Measurements from ENCODE around the gene ATAD2B.
A peak's percentile ranks its signal among the peaks of the same experiment; 100 is the strongest.

ATAD2B gene

GRCh38 chr2:23828986-23829385 is 97.9 kb downstream of the ATAD2B start:
- H2AK5ac ChIP-seq (ENCODE audit: low read length): no peak overlapping the region
- H3K9ac ChIP-seq (ENCODE audit: low read length): no peak overlapping the region
- no peak overlapping the region for H2BK5ac ChIP-seq (ENCODE audit: low read depth, low read length, poor library complexity)
- no peaks in the 10 kb centered on the region for H3K4me1 ChIP-seq (ENCODE audit: control insufficient read depth in 1 of 2, insufficient read depth in 2 of 2, low read length in 2 of 2)
- no peaks in the 10 kb centered on the region for H3K79me1 ChIP-seq (ENCODE audit: low read length)
- H3K18ac ChIP-seq (ENCODE audit: low read length): no peak overlapping the region
- peak in 1 of 2 donors; percentile 55 for DNase-seq
- H3K4me3 ChIP-seq (ENCODE audit: low read depth, low read length): no peak overlapping the region
- H2BK120ac ChIP-seq (ENCODE audit: insufficient read depth, low read length, poor library complexity): no peak overlapping the region
- H3K23ac ChIP-seq (ENCODE audit: low read length): no peak overlapping the region
- peaks cover 2% of the 10 kb centered on the region for H3K9me3 ChIP-seq (ENCODE audit: insufficient read depth, low read depth, low read length)
- no peak overlapping the region for H4K8ac ChIP-seq (ENCODE audit: low read depth, low read length)
- H3K27me3 ChIP-seq (ENCODE audit: insufficient read depth, low read length): no peaks in the 10 kb centered on the region
- no peak overlapping the region for H2BK12ac ChIP-seq (ENCODE audit: low read length)
- no peak overlapping the region for H2AFZ ChIP-seq (ENCODE audit: insufficient read depth, low read length, poor library complexity)
- H3K4ac ChIP-seq (ENCODE audit: low read depth, low read length): no peak overlapping the region
- H3K79me2 ChIP-seq (ENCODE audit: control insufficient read depth, insufficient read depth, low read length, poor library complexity): no peaks in the 10 kb centered on the region
- no peak overlapping the region for H4K12ac ChIP-seq (ENCODE audit: low read depth, low read length)
- no peak overlapping the region for H3K27ac ChIP-seq (ENCODE audit: low read depth, low read length)
- no peak overlapping the region for H3K4me2 ChIP-seq (ENCODE audit: low read length)
- no peak overlapping the region for H4K91ac ChIP-seq (ENCODE audit: low read depth, low read length)
- no peak overlapping the region for H3K14ac ChIP-seq (ENCODE audit: low read length)
- WGBS (ENCODE audit: extremely low coverage, insufficient coverage, insufficient read length): no CpG with 5 or more reads among the region's 1 CpG
- peaks cover 1 to 2% of the 10 kb centered on the region in 2 experiments for H3K36me3 ChIP-seq (ENCODE audit: control insufficient read depth in 1 of 2, insufficient read depth in 2 of 2, low read length in 2 of 2)

GRCh38 chr2:23828256-23828980 is 98.5 kb downstream of the ATAD2B start:
- Histone ChIP-seq H3K18ac (ENCODE audit: low read length) (no peak overlapping the region), H4K91ac (ENCODE audit: low read depth, low read length) (no peak overlapping the region), H3K79me1 (ENCODE audit: low read length) (no peaks in the 10 kb centered on the region), H3K27me3 (ENCODE audit: insufficient read depth, low read length) (no peaks in the 10 kb centered on the region), H3K4ac (ENCODE audit: low read depth, low read length) (no peak overlapping the region), H2BK120ac (ENCODE audit: insufficient read depth, low read length, poor library complexity) (no peak overlapping the region), H2AFZ (ENCODE audit: insufficient read depth, low read length, poor library complexity) (no peak overlapping the region), H2BK12ac (ENCODE audit: low read length) (no peak overlapping the region), H2BK5ac (ENCODE audit: low read depth, low read length, poor library complexity) (no peak overlapping the region), H3K4me3 (ENCODE audit: low read depth, low read length) (no peak overlapping the region), H3K4me1 (ENCODE audit: control insufficient read depth in 1 of 2, insufficient read depth in 2 of 2, low read length in 2 of 2) (no peaks in the 10 kb centered on the region), H3K14ac (ENCODE audit: low read length) (no peak overlapping the region), H3K79me2 (ENCODE audit: control insufficient read depth, insufficient read depth, low read length, poor library complexity) (no peaks in the 10 kb centered on the region), H3K9ac (ENCODE audit: low read length) (no peak overlapping the region), H3K9me3 (ENCODE audit: insufficient read depth, low read depth, low read length) (peaks cover 2% of the 10 kb centered on the region), H4K8ac (ENCODE audit: low read depth, low read length) (no peak overlapping the region), H4K12ac (ENCODE audit: low read depth, low read length) (no peak overlapping the region), H3K27ac (ENCODE audit: low read depth, low read length) (no peak overlapping the region), H2AK5ac (ENCODE audit: low read length) (no peak overlapping the region), H3K23ac (ENCODE audit: low read length) (no peak overlapping the region), H3K36me3 (ENCODE audit: control insufficient read depth in 1 of 2, insufficient read depth in 2 of 2, low read length in 2 of 2) (peaks cover 1 to 2% of the 10 kb centered on the region in 2 experiments), H3K4me2 (ENCODE audit: low read length) (no peak overlapping the region)
- no CpG with 5 or more reads among the region's 1 CpG for WGBS (ENCODE audit: extremely low coverage, insufficient coverage, insufficient read length)
- peak in 1 of 2 donors; percentile 63 for DNase-seq

GRCh38 chr2:23827287-23827686 is 99.6 kb downstream of the ATAD2B start:
- H3K79me2 ChIP-seq (ENCODE audit: control insufficient read depth, insufficient read depth, low read length, poor library complexity): no peaks in the 10 kb centered on the region
- no peak overlapping the region for H2AFZ ChIP-seq (ENCODE audit: insufficient read depth, low read length, poor library complexity)
- no peak overlapping the region for H3K18ac ChIP-seq (ENCODE audit: low read length)
- H3K9ac ChIP-seq (ENCODE audit: low read length): no peak overlapping the region
- no peak overlapping the region for H3K14ac ChIP-seq (ENCODE audit: low read length)
- DNase-seq: no peak
- H4K8ac ChIP-seq (ENCODE audit: low read depth, low read length): no peak overlapping the region
- H3K9me3 ChIP-seq (ENCODE audit: insufficient read depth, low read depth, low read length): peaks cover 2% of the 10 kb centered on the region
- no peak overlapping the region for H4K91ac ChIP-seq (ENCODE audit: low read depth, low read length)
- no peak overlapping the region for H4K12ac ChIP-seq (ENCODE audit: low read depth, low read length)
- H3K4me1 ChIP-seq (ENCODE audit: control insufficient read depth in 1 of 2, insufficient read depth in 2 of 2, low read length in 2 of 2): no peaks in the 10 kb centered on the region
- no peak overlapping the region for H2AK5ac ChIP-seq (ENCODE audit: low read length)
- no peaks in the 10 kb centered on the region for H3K79me1 ChIP-seq (ENCODE audit: low read length)
- no peak overlapping the region for H2BK12ac ChIP-seq (ENCODE audit: low read length)
- no peak overlapping the region for H3K4me3 ChIP-seq (ENCODE audit: low read depth, low read length)
- no peak overlapping the region for H3K27ac ChIP-seq (ENCODE audit: low read depth, low read length)
- no peak overlapping the region for H2BK120ac ChIP-seq (ENCODE audit: insufficient read depth, low read length, poor library complexity)
- peaks cover 6 to 8% of the 10 kb centered on the region in 2 experiments for H3K36me3 ChIP-seq (ENCODE audit: control insufficient read depth in 1 of 2, insufficient read depth in 2 of 2, low read length in 2 of 2)
- no peak overlapping the region for H3K4me2 ChIP-seq (ENCODE audit: low read length)
- no peak overlapping the region for H2BK5ac ChIP-seq (ENCODE audit: low read depth, low read length, poor library complexity)
- no peak overlapping the region for H3K4ac ChIP-seq (ENCODE audit: low read depth, low read length)
- H3K27me3 ChIP-seq (ENCODE audit: insufficient read depth, low read length): no peaks in the 10 kb centered on the region
- no peak overlapping the region for H3K23ac ChIP-seq (ENCODE audit: low read length)
- no CpG with 5 or more reads among the region's 1 CpG for WGBS (ENCODE audit: extremely low coverage, insufficient coverage, insufficient read length)

- peaks cover 2% of the 10 kb centered on the region for H3K9me3 ChIP-seq (ENCODE audit: insufficient read depth, low read depth, low read length)
- DNase-seq: no peak
- no peak overlapping the region for H2AFZ ChIP-seq (ENCODE audit: insufficient read depth, low read length, poor library complexity)
- H4K91ac ChIP-seq (ENCODE audit: low read depth, low read length): no peak overlapping the region
- H3K14ac ChIP-seq (ENCODE audit: low read length): no peak overlapping the region
- no peak overlapping the region for H2BK5ac ChIP-seq (ENCODE audit: low read depth, low read length, poor library complexity)
- H2AK5ac ChIP-seq (ENCODE audit: low read length): no peak overlapping the region
- no peak overlapping the region for H3K9ac ChIP-seq (ENCODE audit: low read length)
- H3K27ac ChIP-seq (ENCODE audit: low read depth, low read length): no peak overlapping the region
- no peak overlapping the region for H2BK12ac ChIP-seq (ENCODE audit: low read length)
- no peaks in the 10 kb centered on the region for H3K79me2 ChIP-seq (ENCODE audit: control insufficient read depth, insufficient read depth, low read length, poor library complexity)
- H3K23ac ChIP-seq (ENCODE audit: low read length): no peak overlapping the region
- no CpG with 5 or more reads among the region's 3 CpGs for WGBS (ENCODE audit: extremely low coverage, insufficient coverage, insufficient read length)
- no peak overlapping the region for H3K4me3 ChIP-seq (ENCODE audit: low read depth, low read length)
- H3K27me3 ChIP-seq (ENCODE audit: insufficient read depth, low read length): no peaks in the 10 kb centered on the region
- no peak overlapping the region for H4K8ac ChIP-seq (ENCODE audit: low read depth, low read length)
- H3K4me2 ChIP-seq (ENCODE audit: low read length): no peak overlapping the region
- no peak overlapping the region for H4K12ac ChIP-seq (ENCODE audit: low read depth, low read length)
- H3K4ac ChIP-seq (ENCODE audit: low read depth, low read length): no peak overlapping the region
- H3K4me1 ChIP-seq (ENCODE audit: control insufficient read depth in 1 of 2, insufficient read depth in 2 of 2, low read length in 2 of 2): no peaks in the 10 kb centered on the region
- peaks cover 10% of the 10 kb centered on the region in 2 experiments for H3K36me3 ChIP-seq (ENCODE audit: control insufficient read depth in 1 of 2, insufficient read depth in 2 of 2, low read length in 2 of 2)
- no peaks in the 10 kb centered on the region for H3K79me1 ChIP-seq (ENCODE audit: low read length)
- no peak overlapping the region for H3K18ac ChIP-seq (ENCODE audit: low read length)
- H2BK120ac ChIP-seq (ENCODE audit: insufficient read depth, low read length, poor library complexity): no peak overlapping the region
Observed at GRCh38 chr2:23826771-23827170, 100.2 kb downstream of the ATAD2B start.
